K562 (cell line): ENCODE measurements around the gene MYL12B. TPM values are rescaled to one million over a fixed set of nuclear protein-coding genes. Genes with fewer than 3 reads are reported as not detected.

Experiments used
- ARID2 ChIP-seq: fragments of 450-650 bp; IDR thresholded peaks from 2 replicates; pipeline ENCODE4 v1.6.1; 2017; ENCODE audit warnings: antibody characterized with exemption, mild to moderate bottlenecking
- CBX2 ChIP-seq: fragments of 200-600 bp; sonication (generic); IDR thresholded peaks from one replicate; pipeline ENCODE4 v1.6.1; 2012; ENCODE audit warnings: mild to moderate bottlenecking, low read length, inconsistent platforms; ENCODE audit not compliant: insufficient read depth, poor library complexity, severe bottlenecking
- CREM ChIP-seq: IDR thresholded peaks from 2 replicates; pipeline ENCODE4 v1.6.1; 2014; ENCODE audit warnings: antibody characterized with exemption, low read depth
- ETV1 ChIP-seq: fragments of 450-650 bp; conservative IDR thresholded peaks from 2 replicates; pipeline ENCODE4 v1.6.1; 2016; ENCODE audit warnings: missing genetic modification characterization, control low read depth, low read depth, missing compliant biosample characterization
- ETV5 ChIP-seq: sonication (generic); formaldehyde crosslinking; IDR thresholded peaks from 2 replicates; pipeline ENCODE4 v1.4.0; 2020; ENCODE audit warnings: low read depth, mild to moderate bottlenecking, missing genetic modification reagents
- FIP1L1 ChIP-seq: fragments of 200-400 bp; formaldehyde crosslinking; IDR thresholded peaks from 2 replicates; pipeline ENCODE4 v1.6.1; 2018; ENCODE audit warnings: mild to moderate bottlenecking, low read depth, low read length; ENCODE audit not compliant: poor library complexity, severe bottlenecking
- GABPB2 ChIP-seq: fragments of 250-450 bp; sonication (Bioruptor Pico); conservative IDR thresholded peaks from 2 replicates; pipeline ENCODE4 v1.5.1; 2021; ENCODE audit warnings: mild to moderate bottlenecking
- GATA2 ChIP-seq: sonication (generic); formaldehyde crosslinking; IDR thresholded peaks from 2 replicates; pipeline ENCODE4 v1.4.0; 2020; ENCODE audit warnings: mild to moderate bottlenecking, missing genetic modification reagents
- GMEB1 ChIP-seq: fragments of 250-450 bp; sonication (Bioruptor Pico); IDR thresholded peaks from 2 replicates; pipeline ENCODE4 v1.4.0; 2020; ENCODE audit warnings: mild to moderate bottlenecking
- NCOA6 ChIP-seq: fragments of 450-650 bp; IDR thresholded peaks from 2 replicates; pipeline ENCODE4 v1.6.1; 2017; ENCODE audit warnings: mild to moderate bottlenecking
- NFRKB ChIP-seq: fragments of 450-650 bp; IDR thresholded peaks from 2 replicates; pipeline ENCODE4 v1.6.1; 2016; ENCODE audit warnings: low read depth
- NUFIP1 ChIP-seq: fragments of 450-650 bp; IDR thresholded peaks from 2 replicates; pipeline ENCODE4 v1.6.1; 2018; ENCODE audit not compliant: partially characterized antibody
- POLR2A ChIP-seq: fragments of 450-650 bp; conservative IDR thresholded peaks from 2 replicates; pipeline ENCODE4 v1.6.1; 2016
- PPARD ChIP-seq: fragments of 250-450 bp; sonication (Bioruptor Pico); IDR thresholded peaks from 2 replicates; pipeline ENCODE4 v1.8.0; 2022; ENCODE audit warnings: inconsistent platforms, mild to moderate bottlenecking, moderate library complexity
- PTBP1 ChIP-seq: fragments of 200-400 bp; formaldehyde crosslinking; IDR thresholded peaks from 2 replicates; pipeline ENCODE4 v1.6.1; 2017; ENCODE audit warnings: low read depth, low read length
- SMARCA4 ChIP-seq: fragments of 450-650 bp; IDR thresholded peaks from 2 replicates; pipeline ENCODE4 v1.6.1; 2016
- TAL1 ChIP-seq: fragments of 450-650 bp; IDR thresholded peaks from 2 replicates; pipeline ENCODE4 v1.6.1; 2016; ENCODE audit warnings: mild to moderate bottlenecking
- TRIM24 ChIP-seq, 2 experiments: fragments of 450-650 bp; IDR thresholded peaks; 2 replicates each; pipeline ENCODE4 v1.6.1; 2016
- ZBED1 ChIP-seq: IDR thresholded peaks from 2 replicates; pipeline ENCODE4 v1.6.1; 2014
- ZBTB12 ChIP-seq: fragments of 250-450 bp; sonication (Bioruptor Pico); IDR thresholded peaks from 2 replicates; pipeline ENCODE4 v1.4.0; 2020
- ZKSCAN1 ChIP-seq: fragments of 150-350 bp; IDR thresholded peaks from 2 replicates; pipeline ENCODE4 v1.6.1; 2016; ENCODE audit warnings: low read depth, low read length
- ZNF143 ChIP-seq: sonication (generic); formaldehyde crosslinking; IDR thresholded peaks from 2 replicates; pipeline ENCODE4 v1.9.0; 2022; ENCODE audit warnings: mild to moderate bottlenecking, missing genetic modification reagents
- ZNF224 ChIP-seq: sonication (generic); formaldehyde crosslinking; IDR thresholded peaks from 2 replicates; pipeline ENCODE4 v1.8.0; 2022; ENCODE audit warnings: mild to moderate bottlenecking, missing genetic modification reagents
- ZNF696 ChIP-seq: fragments of 250-450 bp; sonication (Bioruptor Pico); conservative IDR thresholded peaks from 2 replicates; pipeline ENCODE4 v1.4.0; 2020; ENCODE audit warnings: mild to moderate bottlenecking, moderate library complexity
- polyA plus RNA-seq, 8 experiments: library from polyadenylated mRNA; depleted of rRNA in 4 of 8; stranded (reverse) in 5 of 8; unstranded in 3 of 8; fragments of >200 nt; fragmentation: Nextera tagmentation in 2 of 8; fragmentation: Illumina TruSeq in 1 of 8; extraction: Ambion mirVana in 2 of 8; extraction: Trizol in 1 of 8; gene quantifications; 2 replicates each; pipeline versions ENCODE4 v1.2.1 to v1.2.3, GENCODE V29; 2011 to 2014; ENCODE audit warnings: inconsistent platforms in 1 of 8, missing spikeins in 1 of 8
- total RNA-seq, 7 experiments: library from RNA; depleted of rRNA in 6 of 7; stranded (reverse); fragments of >200 nt in 6 of 7; fragmentation: Illumina TruSeq in 2 of 7; extraction: Trizol in 2 of 7; gene quantifications; 2 replicates each; pipeline versions ENCODE4 v1.2.1 to v1.2.3, GENCODE V29; 2011 to 2021; ENCODE audit warnings: low replicate concordance in 1 of 7
- TF ChIP-seq, protein P1 (sequence below): fragments of 450-650 bp; IDR thresholded peaks from 2 replicates; pipeline ENCODE4 v1.6.1; 2017; ENCODE audit warnings: mild to moderate bottlenecking, moderate library complexity
- TF ChIP-seq, protein P2 (sequence below): sonication (generic); formaldehyde crosslinking; IDR thresholded peaks from 2 replicates; pipeline ENCODE4 v1.8.0; 2022; ENCODE audit warnings: mild to moderate bottlenecking, missing genetic modification reagents, borderline replicate concordance

Gene MYL12B
- total and polyA plus RNA-seq, 9 of the 15 experiments (the other 6 are each of a cell fraction or from before 2014, with no cell fraction given), result 220 to 995 (median 463) TPM

- TF ChIP-seq FIP1L1 (no peak), NUFIP1 (no peak), CREM (peak; percentile 65; the same call in 1 of the 2 replicates), ZBED1 (peak; percentile 22; the same call in 1 of the 2 replicates), SMARCA4 (peak; percentile 94), GABPB2 (no peak), PPARD (CRISPR knock-in tag) (no peak), ZNF224 (CRISPR knock-in tag) (peak; percentile 96), POLR2A (peak; percentile 81), TRIM24 (IDR thresholded peaks at IDR 0.05) (peak; percentile 44 to 64; a peak in 3 of 4 replicates), ETV1 (tag) (peak; percentile 67), GATA2 (peak; percentile 87), NFRKB (0 out of 2 replicates have a peak, but pooled peaks have one; percentile 85), CBX2 (no peak), ZNF143 (peak; percentile 49; the same call in 1 of the 2 replicates), TAL1 (peak; percentile 83), GMEB1 (CRISPR knock-in tag) (0 out of 2 replicates have a peak, but pooled peaks have one; percentile 4), ARID2 (peak; percentile 4; the same call in 1 of the 2 replicates), PTBP1 (no peak), ZKSCAN1 (no peak), ETV5 (0 out of 2 replicates have a peak, but pooled peaks have one; percentile 41), NCOA6 (no peak), ZNF696 (no peak), ZBTB12 (CRISPR knock-in tag) (0 out of 2 replicates have a peak, but pooled peaks have one; percentile 5)
- TF ChIP-seq, protein P1, sequence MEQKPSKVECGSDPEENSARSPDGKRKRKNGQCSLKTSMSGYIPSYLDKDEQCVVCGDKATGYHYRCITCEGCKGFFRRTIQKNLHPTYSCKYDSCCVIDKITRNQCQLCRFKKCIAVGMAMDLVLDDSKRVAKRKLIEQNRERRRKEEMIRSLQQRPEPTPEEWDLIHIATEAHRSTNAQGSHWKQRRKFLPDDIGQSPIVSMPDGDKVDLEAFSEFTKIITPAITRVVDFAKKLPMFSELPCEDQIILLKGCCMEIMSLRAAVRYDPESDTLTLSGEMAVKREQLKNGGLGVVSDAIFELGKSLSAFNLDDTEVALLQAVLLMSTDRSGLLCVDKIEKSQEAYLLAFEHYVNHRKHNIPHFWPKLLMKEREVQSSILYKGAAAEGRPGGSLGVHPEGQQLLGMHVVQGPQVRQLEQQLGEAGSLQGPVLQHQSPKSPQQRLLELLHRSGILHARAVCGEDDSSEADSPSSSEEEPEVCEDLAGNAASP, result no peak
- TF ChIP-seq, protein P2, sequence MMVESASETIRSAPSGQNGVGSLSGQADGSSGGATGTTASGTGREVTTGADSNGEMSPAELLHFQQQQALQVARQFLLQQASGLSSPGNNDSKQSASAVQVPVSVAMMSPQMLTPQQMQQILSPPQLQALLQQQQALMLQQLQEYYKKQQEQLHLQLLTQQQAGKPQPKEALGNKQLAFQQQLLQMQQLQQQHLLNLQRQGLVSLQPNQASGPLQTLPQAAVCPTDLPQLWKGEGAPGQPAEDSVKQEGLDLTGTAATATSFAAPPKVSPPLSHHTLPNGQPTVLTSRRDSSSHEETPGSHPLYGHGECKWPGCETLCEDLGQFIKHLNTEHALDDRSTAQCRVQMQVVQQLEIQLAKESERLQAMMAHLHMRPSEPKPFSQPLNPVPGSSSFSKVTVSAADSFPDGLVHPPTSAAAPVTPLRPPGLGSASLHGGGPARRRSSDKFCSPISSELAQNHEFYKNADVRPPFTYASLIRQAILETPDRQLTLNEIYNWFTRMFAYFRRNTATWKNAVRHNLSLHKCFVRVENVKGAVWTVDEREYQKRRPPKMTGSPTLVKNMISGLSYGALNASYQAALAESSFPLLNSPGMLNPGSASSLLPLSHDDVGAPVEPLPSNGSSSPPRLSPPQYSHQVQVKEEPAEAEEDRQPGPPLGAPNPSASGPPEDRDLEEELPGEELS (CRISPR knock-in tag), result no peak
These were observed 15.2 kb upstream of the MYL12B start (continued) for GRCh38 chr18:3246635-3247239.
